ENCODE results near the gene PROCA1.

GRCh38 chr17:28710861-28711722 is 596 bp downstream of the PROCA1 start:
- TF ChIP-seq CTCF (IDR thresholded peaks at IDR 0.05) (no peak), EP300 (IDR thresholded peaks at IDR 0.05) (no peak)

Measured in ovary (tissue), 3 donors.